IPS DF 19.7 (cell line): Measurements from ENCODE around the gene SIT1.

Source experiments
- DNase-seq: peaks from one replicate; pipeline ENCODE4 v3.0.0-alpha.2; 2013; ENCODE audit warnings: low read depth, low spot score

Gene SIT1, protein sequence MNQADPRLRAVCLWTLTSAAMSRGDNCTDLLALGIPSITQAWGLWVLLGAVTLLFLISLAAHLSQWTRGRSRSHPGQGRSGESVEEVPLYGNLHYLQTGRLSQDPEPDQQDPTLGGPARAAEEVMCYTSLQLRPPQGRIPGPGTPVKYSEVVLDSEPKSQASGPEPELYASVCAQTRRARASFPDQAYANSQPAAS

DNA sequence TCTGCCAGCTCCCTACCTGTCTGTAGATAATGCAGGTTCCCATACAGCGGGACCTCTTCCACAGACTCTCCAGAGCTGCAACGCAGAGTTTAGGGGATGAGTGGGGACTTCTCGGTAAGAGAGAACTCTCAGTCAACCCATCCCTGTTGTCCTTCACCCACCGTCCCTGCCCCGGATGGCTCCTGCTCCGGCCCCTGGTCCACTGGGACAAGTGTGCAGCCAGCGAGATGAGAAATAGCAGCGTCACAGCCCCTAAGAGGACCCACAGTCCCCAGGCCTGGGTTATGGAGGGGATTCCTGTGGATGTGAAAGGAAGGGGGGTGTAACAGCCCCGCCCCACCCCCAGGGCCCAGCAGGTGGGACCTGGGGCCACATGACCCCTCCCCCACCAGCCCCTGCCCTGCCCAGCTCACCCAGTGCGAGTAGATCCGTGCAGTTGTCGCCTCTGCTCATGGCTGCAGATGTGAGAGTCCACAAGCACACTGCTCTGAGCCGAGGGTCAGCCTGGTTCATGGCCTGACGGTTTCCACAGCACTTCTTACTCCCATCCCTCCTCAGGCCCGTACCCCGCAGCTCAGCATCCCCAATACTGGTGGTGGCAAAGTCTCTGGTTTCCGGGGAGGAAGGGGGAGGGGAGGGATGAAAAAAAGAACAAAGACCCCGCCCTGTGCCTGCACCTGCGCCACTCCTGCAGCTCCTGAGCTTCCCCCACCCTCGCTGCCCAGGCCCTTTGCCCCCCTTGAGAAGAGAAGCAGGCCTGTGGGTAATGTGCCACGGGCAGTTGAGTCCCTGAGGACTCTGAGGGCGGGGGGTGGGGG is at the start of gene SIT1:
Gene SIT1, minus strand, starts transcription at position 591 of the 818 bp plus-strand sequence. Its CDS starts 78 bp downstream, at position 513.
- DNase-seq, result no peak

DNA sequence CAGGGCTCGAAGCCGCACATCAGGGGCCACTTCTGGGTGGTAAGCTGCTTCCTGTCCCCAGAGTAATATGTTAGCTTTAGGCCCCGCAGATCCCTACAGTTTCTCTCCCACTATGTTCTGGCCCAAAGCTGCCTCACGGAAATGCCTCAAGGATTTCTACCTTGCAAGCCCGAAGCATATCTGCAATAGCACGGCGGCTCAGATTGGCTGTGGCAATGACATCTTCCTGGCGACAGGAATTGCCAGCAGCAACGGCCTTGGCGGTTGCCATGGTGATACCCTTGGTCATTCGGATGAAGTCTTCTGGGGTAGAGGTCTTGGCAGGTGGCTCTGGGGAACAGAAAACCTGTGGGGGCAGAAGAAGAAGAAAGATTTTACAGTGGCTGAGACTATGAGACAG is 49.3 kb upstream of the SIT1 start:
- no peak for DNase-seq

DNA sequence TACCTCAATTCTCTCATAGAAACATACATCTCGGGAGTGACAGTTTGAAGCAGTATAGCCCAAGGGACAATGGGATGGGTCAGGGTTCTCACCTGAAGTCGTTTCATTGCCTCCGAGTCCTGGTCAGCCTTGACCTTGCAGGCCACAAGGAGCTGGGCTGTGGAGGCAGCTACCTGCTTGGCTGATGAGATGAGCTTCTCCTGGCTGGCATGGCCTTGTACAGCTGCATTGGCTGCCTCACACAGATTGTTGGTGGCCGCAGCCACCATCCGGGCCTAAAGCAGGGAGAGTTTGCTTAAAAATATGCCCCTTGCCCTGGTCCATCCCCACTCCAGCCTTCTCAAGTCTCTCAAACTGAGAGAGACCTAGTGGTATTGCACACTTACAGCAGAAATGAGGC is 47.5 kb upstream of the SIT1 start:
- DNase-seq, result no peak

DNA sequence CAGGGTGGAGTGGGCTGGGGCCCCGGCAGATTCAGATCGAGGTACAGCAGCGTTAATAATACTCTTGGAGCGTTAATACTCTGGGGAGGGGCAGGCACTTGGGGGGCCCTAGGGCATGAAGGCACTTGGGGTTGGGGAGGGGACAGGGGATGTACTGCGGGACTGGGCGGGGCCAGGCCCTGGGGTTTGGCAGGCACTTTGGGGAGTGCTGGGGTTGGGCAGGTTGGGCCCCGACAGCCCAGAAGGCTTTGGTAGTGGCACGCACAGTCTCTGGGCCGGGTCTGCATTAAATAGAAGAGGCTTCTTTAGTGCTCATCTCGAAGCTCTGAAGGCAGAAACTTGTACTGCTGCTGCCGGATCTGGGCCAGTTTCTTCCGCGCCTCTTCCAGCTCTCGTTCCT is 46.8 kb upstream of the SIT1 start:
- no peak for DNase-seq

DNA sequence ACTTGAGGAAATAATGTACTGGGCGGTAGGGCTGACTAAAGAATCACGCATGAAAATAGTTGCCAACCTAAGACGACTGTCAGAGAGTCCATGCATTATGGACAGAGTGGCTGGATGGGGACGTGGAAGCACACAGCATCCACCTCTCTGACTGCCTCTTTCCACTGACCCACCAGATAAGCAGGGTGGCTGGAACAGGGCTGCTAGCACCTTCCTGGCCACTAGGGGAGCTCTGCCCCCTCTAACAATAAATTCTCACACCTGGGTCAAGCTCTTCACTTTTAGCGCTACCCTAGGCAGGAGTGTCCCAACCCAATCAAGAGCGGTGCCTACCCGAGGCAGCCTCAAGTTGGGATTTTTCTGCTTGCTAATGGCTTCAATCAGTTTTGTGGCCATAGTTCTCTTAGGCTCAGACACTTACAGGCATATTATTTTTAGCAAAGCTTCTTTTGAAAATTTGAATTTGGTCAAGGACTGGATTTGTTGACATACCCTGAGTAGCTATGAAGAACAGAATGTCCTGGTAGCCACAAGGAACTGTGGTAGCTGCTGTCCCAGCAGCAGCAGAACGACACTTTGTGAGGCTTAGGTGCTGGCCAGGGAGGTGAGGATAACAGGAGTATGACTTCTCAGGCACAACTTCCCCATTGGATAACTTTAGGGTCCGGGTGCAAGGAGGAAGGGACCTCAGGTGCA is 45.9 kb upstream of the SIT1 start:
- no peak for DNase-seq

DNA sequence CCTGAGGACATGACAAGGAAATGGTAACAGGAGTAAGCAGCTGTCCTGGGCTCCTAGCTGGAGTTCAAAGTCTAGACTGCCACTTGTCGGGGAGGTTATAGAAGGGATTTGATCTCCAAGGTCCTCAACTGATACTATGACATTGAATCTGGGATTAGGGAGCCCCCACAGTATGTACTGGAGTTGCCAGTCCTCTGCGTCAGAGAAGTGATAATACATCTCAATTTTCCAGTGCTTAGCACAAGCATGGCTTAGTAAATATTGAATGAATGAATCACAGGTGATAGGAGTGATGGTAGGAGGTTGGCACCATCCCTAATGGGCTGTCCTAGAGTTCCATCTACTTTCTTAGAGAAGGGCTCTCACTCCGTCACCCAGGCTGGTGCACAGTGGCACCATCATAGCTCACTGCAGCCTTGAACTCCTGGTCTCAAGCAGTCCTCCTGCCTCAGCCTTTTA is 45.2 kb upstream of the SIT1 start:
- no peak for DNase-seq

DNA sequence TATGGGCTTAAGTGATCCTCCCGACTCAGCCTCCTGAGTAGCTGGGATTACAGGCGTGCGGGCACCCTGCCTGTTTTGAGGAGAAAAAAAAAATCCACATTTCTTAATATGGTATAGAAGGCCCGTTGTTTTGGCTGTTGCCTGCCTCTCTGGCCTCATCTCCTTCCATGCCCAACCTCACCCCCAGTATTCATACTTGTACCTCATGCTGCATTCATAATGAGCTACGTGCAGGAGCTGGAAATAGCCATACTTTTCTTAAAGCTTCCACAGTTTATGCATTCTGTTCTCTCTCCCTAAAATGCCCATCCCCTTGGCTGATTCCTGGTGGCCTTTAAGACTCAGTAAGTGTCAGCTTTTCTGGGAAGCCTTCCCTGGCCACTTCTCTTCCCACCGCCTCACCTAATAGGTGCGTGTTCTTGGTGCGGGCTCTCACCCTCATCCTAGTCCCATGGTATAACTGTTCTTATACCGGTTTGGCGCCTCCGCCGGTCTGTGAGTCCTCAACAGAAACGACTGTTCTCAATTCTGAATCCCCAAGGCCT is 41.1 kb upstream of the SIT1 start:
- DNase-seq, result no peak

DNA sequence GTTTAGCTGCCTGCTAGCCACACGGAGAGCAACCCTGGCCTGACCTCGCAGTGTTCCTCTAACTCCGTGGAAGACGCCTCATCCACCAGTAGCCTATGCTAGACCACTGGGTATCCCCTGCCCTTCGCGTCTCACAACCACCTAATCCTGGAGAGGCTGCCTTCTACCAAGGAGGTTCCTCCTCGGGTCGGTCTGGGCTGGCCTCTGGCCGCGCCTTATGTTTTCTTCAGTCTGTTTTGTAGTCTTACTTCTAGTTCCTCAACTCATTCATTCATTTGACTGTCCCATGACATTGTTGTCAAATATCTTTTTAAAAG is 40.6 kb upstream of the SIT1 start:
- DNase-seq, result no peak

DNA sequence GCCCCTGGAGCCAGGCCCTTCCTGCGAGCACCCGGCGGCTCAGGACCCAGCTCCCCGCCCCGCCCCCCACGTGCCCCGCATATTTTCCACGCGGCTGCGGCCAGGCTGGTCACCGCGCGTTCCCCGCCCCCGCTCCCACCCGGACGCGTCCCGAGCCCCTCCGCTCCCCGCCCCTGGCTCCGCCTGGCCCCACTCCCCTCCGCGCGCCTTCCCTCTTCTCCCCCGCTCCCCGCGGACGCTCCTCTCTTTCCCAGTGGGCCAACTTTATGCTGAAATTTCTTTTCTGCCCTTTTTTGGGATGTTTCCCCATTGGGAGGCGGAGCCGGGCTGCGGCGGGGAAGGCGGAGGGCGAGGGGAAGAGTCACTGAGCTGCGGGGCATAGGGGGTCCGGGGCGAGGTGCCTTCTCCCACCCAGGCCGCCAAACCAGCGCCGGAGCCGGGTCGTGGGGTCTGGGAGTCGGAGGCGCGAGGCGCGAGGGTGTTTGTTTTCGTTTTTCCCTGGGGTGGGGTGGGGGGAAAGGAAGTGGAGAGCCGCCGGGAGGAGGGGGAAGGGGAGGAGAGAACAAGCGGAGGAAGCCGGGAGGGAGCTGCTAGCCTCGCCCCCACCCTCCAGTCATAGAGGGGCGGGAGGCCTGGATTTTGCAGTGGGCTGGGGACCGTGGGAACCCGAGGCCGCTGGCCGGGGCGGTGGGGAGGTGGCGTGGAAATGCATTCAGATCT is 40.0 kb upstream of the SIT1 start:
- no peak for DNase-seq

DNA sequence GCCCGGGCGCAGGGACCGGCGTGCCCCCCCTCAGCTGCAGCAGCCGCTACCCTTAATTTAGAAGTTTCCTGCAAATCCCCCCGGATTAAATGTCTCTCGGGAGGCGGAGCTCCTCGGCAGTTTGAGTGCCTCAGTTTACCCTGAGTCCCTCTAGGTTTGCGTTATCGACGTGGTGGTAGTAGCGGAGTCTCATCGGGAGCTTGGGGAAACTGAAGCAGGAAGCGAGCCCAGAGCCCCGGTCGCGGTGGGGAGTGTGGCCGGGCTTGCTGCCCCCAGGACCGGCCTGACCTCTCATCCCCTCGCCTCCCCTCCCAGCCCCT is 39.5 kb upstream of the SIT1 start:
- DNase-seq, result no peak

DNA sequence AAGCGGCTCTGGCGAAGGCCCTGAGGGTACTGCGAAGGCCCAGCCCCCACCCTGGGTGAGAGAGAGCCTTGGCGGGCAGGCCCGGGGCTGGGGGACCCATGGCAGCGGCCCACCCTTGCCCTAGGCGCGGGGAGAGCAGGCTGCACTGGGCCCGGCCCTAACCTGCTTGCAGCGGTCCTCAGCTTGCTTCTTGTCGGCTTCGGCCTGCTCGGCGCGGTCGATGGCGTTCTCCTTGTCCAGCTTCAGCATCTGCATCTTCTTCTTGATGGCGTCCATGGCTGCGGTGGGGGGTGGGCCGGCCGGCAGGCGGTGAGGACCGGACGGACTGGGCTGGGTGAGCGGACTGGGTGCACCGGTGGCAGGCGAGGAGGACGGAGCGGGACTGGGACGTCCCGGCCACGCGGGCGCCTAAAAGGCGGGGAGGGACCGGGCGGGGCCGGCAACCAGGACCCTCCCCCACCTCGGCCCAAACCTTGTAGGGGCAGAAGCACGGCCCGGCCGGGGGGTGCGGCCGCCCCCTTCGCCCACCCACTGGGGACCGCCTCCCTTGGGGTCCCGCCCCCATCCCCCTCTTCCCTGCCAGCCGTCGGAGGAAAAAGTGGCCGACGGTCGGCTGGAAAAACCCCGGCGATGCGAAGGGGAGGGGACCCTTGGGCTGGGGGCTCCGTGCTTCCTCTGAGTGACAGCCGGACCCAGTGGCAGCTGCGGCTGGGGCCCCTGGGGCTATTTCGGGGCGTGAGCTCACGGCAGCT is 39.0 kb upstream of the SIT1 start, which contains the start of gene TPM2:
Gene TPM2, minus strand, starts transcription at position 384 of the 752 bp plus-strand sequence. Its CDS starts 108 bp downstream, at position 276.
- DNase-seq, result no peak

DNA sequence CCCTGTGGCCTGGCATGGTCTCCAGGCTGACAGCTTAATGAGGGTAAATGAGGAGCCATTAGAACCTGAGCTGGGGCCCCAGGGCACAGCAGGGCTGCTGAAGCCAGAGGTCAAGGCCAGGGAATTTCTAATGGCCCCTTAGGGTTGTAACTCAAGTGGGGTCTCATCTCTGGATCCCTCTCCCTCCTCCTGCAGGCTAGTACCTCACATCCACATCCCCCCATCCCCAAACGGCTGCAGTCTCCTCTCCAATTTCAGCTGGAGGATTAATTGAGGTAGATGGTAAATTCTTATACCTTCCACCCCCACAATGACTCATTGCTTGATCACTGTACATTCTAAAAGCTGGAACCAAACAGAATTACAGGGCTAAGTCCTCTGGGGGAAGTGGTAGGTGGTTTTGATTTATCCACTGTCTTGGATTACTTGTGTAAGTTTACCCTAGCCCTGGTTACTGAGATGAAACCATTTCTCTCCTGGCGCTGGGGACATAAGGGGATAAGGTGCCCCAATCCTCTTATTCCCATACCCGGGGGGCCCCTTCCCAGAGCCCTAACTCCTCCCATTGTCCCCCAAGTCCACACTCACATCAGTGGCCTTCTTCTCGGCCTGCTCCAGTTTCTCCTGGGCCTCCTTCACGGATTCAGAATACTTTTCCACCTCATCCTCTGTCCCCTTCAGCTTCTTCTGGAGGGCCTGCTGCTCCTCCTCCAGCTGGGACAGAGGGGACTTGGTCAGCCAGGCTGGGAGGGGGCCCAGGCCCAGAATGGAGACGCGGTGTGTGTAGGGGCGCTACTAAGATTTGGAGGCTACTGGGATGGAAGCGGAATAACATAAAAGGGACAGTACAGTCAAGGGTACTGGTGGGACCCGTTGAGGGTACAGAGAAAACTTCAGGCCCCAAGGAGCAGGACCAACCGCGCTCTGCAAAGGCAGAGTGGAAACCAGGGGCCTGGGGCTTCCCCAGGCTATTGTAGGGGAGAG is 38.1 kb upstream of the SIT1 start:
- DNase-seq, result no peak

DNA sequence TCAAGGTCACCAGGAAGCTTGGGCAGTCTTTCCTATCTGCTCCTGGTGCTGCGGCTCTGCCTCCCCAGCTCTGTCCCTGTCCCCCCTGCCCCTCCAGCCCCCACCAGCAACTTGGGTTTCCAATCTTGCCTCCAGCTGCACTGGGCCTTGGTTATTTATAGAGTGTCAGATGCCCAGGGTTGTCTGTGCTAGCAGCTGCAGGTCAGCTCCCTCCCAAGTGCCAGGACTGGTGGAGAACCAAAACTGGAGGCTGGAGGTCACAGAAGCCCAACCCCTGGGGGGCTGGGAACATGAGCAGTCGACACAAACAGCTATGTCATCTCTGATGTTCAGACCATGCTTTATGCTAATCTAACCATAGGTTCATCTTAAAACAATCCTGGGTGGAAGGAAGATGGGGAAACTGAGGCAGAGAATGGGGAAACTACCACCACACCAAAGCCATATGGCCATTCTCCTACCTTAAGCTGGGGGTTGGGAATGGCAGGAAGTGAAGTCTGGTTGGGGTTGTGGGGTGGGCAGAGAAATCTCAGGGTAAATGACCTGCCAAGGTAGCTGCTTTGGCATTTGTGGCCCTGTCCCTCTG is 37.3 kb upstream of the SIT1 start:
- DNase-seq, result no peak

DNA sequence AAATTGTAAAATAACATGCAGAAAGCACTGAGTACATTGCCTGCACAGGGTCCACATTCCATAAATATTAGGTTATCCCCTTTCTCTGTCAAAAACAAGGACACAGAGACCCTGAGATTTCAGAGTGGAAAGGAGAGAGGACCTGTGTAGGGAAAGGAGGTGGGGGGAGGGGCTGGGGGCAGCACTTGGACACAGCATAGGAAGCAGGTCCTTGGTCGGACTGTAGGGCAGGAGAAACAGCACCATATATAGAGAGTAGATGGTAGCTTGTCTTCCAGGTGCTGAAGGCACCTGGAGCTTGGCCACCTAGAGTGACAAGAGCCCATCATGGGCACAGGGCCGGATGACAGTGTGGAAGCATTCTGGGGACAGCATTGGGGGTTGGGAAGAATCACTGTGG is 36.6 kb upstream of the SIT1 start:
- no peak for DNase-seq

DNA sequence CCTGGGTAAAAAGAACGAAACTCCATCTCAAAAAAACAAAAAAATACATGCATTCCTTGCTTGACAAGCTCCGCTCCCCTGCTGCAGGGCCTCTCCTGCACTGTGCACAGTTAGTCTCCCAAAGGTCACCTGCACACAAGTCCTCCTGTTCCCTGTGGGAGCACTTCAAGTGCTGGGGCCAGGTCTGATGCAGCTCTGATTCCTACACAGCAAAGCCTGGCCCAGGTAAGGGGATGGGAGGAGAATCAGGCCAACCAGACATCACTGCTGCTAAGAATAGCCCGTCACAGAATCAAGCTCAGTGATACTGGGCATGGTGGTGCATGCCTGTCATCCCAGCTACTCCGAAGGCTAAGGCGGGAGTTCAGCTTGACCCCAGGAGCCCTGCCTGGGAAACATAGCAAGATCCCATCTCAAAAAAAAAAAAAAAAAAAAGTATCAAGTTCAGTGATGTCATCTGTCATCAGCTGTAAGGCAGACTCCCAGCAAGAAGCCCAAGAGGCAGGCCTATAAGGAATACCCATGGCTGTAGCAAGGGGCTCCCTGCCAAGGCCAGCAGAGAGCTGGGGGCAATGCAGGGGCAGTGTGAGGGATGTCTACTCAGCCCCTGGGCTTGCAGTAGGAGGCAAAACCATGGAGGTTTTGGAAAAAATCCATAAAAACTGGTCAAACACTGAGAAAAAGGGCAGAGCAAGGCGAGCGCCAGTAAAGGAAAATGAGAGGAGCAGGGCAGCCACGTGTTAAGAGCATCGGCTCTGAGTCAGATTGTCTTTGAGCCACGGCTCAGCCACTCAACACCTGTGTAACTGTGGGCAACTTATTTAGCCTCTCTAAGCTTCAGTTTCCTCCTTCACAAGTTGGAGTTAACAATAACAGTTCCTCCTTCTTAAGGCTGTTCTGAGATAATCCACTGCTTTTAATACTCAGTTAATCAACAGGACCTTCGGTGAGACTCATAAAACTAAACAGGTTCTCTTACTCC is 35.8 kb upstream of the SIT1 start:
- no peak for DNase-seq

DNA sequence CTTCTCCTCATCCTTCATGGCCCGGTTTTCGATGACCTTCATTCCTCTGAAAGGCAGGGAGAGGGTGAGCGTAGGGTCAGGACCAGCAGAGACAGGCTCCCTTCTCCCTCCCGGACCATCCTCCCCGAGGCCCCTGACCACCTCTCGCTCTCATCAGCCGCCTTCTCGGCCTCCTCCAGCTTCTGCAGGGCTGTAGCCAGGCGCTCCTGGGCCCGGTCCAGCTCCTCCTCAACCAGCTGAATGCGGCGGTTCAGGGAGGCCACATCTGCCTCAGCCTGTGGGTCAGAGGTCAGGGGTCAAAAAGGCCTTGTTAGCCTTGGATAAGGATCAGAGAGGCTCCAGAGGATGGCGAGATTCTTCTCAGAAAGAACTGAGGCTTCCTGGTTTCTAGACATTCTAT is 34.8 kb upstream of the SIT1 start:
- no peak for DNase-seq

DNA sequence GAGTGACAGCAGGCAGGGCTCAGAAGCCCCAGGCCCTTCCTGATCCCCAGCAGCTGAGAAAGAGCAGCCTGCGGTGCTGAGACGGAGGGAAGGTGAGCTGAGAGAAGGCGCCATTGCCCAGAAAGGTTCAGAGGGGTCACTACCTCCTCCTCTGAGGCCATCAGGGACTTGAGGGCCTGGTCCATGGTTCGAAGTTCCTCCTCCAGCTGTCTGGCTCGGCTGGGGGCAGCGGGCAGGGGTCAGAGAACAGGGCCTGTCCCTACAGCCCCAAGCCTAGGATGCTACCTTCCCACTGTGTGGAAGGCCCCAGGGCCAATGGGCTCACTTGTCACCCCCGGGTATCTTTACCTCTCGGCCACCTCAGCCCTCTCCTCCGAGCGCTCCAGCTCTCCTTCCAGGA is 34.2 kb upstream of the SIT1 start:
- no peak for DNase-seq

DNA sequence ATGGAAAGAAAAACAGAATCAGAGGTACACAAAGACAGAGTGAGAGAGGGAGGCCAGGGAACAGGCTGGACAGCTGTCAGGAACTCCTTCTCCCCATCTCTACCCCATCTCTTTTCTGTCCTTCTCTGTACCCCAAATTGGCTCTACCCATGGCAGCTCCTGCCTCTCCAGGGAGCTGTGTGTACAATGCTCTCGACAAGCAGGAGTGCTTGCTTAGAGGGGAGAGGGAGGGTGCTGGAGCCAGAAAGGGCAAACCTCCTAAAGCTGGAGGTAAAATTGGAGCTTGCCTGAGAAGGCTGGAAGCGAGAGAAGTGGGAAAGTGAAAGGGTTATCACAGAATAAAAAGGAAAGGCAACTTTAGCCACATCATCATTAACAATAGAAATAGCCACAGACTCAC is 32.6 kb upstream of the SIT1 start:
- DNase-seq, result no peak
